ENCODE results near the gene KCNH4. TPM values are rescaled to one million over a fixed set of nuclear protein-coding genes. Genes with fewer than 3 reads are reported as not detected.
"Not testable (repeated sequence)": the region's sequence is repeated elsewhere in the genome, so short reads cannot be mapped to it uniquely, and the experiment has no call there.

KCNH4 gene
- total and polyA plus RNA-seq, 9 of the 15 experiments (the other 6 are each of a cell fraction or from before 2014, with no cell fraction given): 0.10 to 1.8 (median 0.50) TPM

DNA sequence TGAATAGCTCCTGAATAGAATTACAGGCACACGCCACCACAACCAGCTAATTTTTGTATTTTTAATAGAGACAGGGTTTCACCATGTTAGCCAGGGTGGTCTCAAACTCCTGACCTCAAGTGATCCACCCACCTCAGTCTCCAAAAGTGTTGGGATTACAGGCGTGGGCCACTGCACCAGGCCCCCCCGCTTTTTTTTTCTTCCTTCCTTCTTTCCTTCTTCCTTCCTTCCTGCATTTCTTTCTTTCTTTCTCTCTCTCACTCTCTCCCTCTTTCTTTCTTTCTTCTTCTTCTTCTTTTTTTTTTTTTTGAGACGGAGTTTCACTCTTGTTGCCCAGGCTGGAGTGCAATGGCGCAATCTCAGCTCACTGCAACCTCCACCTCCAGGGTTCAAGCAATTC lies 5.2 kb upstream of the KCNH4 start:
- H3K4me2 ChIP-seq (ENCODE audit: insufficient read depth, low read length); CTCF ChIA-PET (ENCODE audit: low intra/inter-chr PET ratio); FAIRE-seq; ATAC-seq; H3K27ac ChIP-seq (ENCODE audit: extremely low read depth, low read depth, low read length); H3K4me3 ChIP-seq; H3K36me3 ChIP-seq (ENCODE audit: control insufficient read depth, insufficient read depth, low read length); H4K20me1 ChIP-seq (replicated peaks; ENCODE audit: control insufficient read depth, insufficient read depth, low read length); DNase-seq (ENCODE audit: extremely low read depth in 1 of 4, low spot score in 3 of 4); BruUV-seq (replicated peaks); H3K27me3 ChIP-seq (ENCODE audit: control insufficient read depth in 2 of 2, insufficient read depth in 2 of 2, low read length in 2 of 2); H3K9me1 ChIP-seq (ENCODE audit: control insufficient read depth, insufficient read depth, low read length); H2AFZ ChIP-seq (ENCODE audit: low read depth, low read length); H3K9me3 ChIP-seq (replicated peaks; ENCODE audit: control insufficient read depth, insufficient read depth, low read depth, low read length); in situ Hi-C loops (cut with MboI): not testable (repeated sequence)
- peaks cover 24 to 44% of the 10 kb centered on the region in 2 experiments; a peak in 4 of 5 replicates for H3K4me1 ChIP-seq (replicated peaks in 1 of 2; ENCODE audit: control insufficient read depth in 2 of 2, insufficient read depth in 2 of 2, low read length in 2 of 2)
- POLR2A ChIA-PET: interaction anchor here (1.8 kb wide), 1 partner anchor 11 kb away, joined by 5 read pairs; no protein-coding TSS in a partner anchor
- peak overlapping the region in 1 of 2 experiments; percentile 56; a peak in 1 of 4 replicates for H3K9ac ChIP-seq (ENCODE audit: insufficient read depth in 1 of 2, low read depth in 2 of 2, low read length in 2 of 2)
- H3K79me2 ChIP-seq (ENCODE audit: control insufficient read depth, insufficient read depth, low read length): peaks cover 11% of the 10 kb centered on the region; the same call in 2 of the 3 replicates
- 65% methylated on average over 4 of the region's 5 CpGs for WGBS (ENCODE audit: insufficient coverage, low coverage, missing lambda C conversion rate)
- intact Hi-C loops (cut with micrococcal nuclease): loop anchor here (10.0 kb wide), 1 partner anchor 219 kb away; no protein-coding TSS in a partner anchor
- TF ChIP-seq, protein P1, sequence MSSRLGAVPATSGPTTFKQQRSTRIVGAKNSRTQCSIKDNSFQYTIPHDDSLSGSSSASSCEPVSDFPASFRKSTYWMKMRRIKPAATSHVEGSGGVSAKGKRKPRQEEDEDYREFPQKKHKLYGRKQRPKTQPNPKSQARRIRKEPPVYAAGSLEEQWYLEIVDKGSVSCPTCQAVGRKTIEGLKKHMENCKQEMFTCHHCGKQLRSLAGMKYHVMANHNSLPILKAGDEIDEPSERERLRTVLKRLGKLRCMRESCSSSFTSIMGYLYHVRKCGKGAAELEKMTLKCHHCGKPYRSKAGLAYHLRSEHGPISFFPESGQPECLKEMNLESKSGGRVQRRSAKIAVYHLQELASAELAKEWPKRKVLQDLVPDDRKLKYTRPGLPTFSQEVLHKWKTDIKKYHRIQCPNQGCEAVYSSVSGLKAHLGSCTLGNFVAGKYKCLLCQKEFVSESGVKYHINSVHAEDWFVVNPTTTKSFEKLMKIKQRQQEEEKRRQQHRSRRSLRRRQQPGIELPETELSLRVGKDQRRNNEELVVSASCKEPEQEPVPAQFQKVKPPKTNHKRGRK (tag; IDR thresholded peaks at IDR 0.05): peak; percentile 63
- peak; percentile 52; the same call in 1 of the 2 replicates for TF ChIP-seq CEBPB (tag; IDR thresholded peaks at IDR 0.05)

DNA sequence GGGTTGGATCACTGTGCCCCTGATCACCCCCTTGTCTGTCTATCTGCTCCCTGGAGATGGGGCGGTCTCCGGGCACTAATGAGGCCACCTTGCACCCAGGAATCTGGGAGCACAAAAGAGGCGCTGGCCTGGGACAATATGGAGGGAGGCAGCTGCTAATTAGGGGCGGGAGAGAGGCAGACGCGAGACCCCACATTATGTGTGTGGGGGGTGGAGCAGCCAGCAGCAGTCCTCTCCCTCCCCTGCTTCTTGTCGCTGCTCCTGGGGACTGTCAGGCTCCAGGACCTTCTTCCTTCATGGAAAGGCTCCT lies 4.6 kb upstream of the KCNH4 start:
- ATAC-seq: no peak
- DNase-seq (ENCODE audit: extremely low read depth in 1 of 4, low spot score in 3 of 4): no peak
- no TSS peak for BruUV-seq (replicated peaks)
- no peak for TF ChIP-seq ARNT (IDR thresholded peaks at IDR 0.05)
- no peak for TF ChIP-seq RFX5 (IDR thresholded peaks at IDR 0.05; ENCODE audit: low read depth, low read length)
- TF ChIP-seq CBFA2T3 (IDR thresholded peaks at IDR 0.05): no peak
- no peak for TF ChIP-seq ZNF644 (tag; IDR thresholded peaks at IDR 0.05; ENCODE audit: low read depth)
- TF ChIP-seq, protein P2, sequence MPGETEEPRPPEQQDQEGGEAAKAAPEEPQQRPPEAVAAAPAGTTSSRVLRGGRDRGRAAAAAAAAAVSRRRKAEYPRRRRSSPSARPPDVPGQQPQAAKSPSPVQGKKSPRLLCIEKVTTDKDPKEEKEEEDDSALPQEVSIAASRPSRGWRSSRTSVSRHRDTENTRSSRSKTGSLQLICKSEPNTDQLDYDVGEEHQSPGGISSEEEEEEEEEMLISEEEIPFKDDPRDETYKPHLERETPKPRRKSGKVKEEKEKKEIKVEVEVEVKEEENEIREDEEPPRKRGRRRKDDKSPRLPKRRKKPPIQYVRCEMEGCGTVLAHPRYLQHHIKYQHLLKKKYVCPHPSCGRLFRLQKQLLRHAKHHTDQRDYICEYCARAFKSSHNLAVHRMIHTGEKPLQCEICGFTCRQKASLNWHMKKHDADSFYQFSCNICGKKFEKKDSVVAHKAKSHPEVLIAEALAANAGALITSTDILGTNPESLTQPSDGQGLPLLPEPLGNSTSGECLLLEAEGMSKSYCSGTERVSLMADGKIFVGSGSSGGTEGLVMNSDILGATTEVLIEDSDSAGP (CRISPR knock-in tag; IDR thresholded peaks at IDR 0.05): no peak

More for the DNA sequence above, 4.6 kb upstream of the KCNH4 start:
- H2AFZ ChIP-seq (ENCODE audit: low read depth, low read length): no peak overlapping the region
- 100% methylated on average over 1 of the region's 7 CpGs for WGBS (ENCODE audit: insufficient coverage, low coverage, missing lambda C conversion rate)
- POLR2A ChIA-PET: no interaction called here
- H3K4me1 ChIP-seq (replicated peaks in 1 of 2; ENCODE audit: control insufficient read depth in 2 of 2, insufficient read depth in 2 of 2, low read length in 2 of 2): peaks cover 27 to 44% of the 10 kb centered on the region in 2 experiments; a peak in 4 of 5 replicates
- H3K9me3 ChIP-seq (replicated peaks; ENCODE audit: control insufficient read depth, insufficient read depth, low read depth, low read length): no peaks in the 10 kb centered on the region
- in situ Hi-C loops (cut with MboI) (no loop called here), intact Hi-C loops (cut with micrococcal nuclease) (loop anchor here (10.0 kb wide), 1 partner anchor 219 kb away; no protein-coding TSS in a partner anchor)
- peaks cover 11% of the 10 kb centered on the region; the same call in 2 of the 3 replicates for H3K79me2 ChIP-seq (ENCODE audit: control insufficient read depth, insufficient read depth, low read length)
- FAIRE-seq: no peak
- no peaks in the 10 kb centered on the region for H3K9me1 ChIP-seq (ENCODE audit: control insufficient read depth, insufficient read depth, low read length)
- H4K20me1 ChIP-seq (replicated peaks; ENCODE audit: control insufficient read depth, insufficient read depth, low read length): no peaks in the 10 kb centered on the region
- no peak overlapping the region for H3K4me3 ChIP-seq
- H3K9ac ChIP-seq (ENCODE audit: insufficient read depth in 1 of 2, low read depth in 2 of 2, low read length in 2 of 2): peak overlapping the region in 1 of 2 experiments; percentile 56; a peak in 2 of 4 replicates
- H3K27me3 ChIP-seq (ENCODE audit: control insufficient read depth in 2 of 2, insufficient read depth in 2 of 2, low read length in 2 of 2): no peaks in the 10 kb centered on the region
- H3K36me3 ChIP-seq (ENCODE audit: control insufficient read depth, insufficient read depth, low read length): no peaks in the 10 kb centered on the region
- no peak overlapping the region for H3K4me2 ChIP-seq (ENCODE audit: insufficient read depth, low read length)
- H3K27ac ChIP-seq (ENCODE audit: extremely low read depth, low read depth, low read length): no peak overlapping the region
- CTCF ChIA-PET (ENCODE audit: low intra/inter-chr PET ratio): no interaction called here

Measured in K562 (cell line).